Kidney (tissue), 14 donors: ENCODE data around the gene CYP3A5. TPM values are rescaled to one million over a fixed set of nuclear protein-coding genes. Genes with fewer than 3 reads are reported as not detected.

Experiments used
- DNase-seq, 5 donors: peaks; one replicate each; pipeline ENCODE4 v3.0.0-alpha.2; 2013 to 2020
- FAIRE-seq: peaks from 2 replicates; lab custom pipeline; 2012; peaks lifted over from hg19 to GRCh38; lab: Jason Lieb, UNC
- H3K27ac ChIP-seq, 2 donors: one replicate each; pipeline ENCODE4 v1.7.0; 2013; ENCODE audit warnings: low read depth in 2 of 2, low read length in 2 of 2, inconsistent platforms in 1 of 2
- H3K27me3 ChIP-seq: one replicate; pipeline ENCODE4 v1.7.1; 2013; ENCODE audit warnings: low read length, inconsistent platforms; ENCODE audit not compliant: control insufficient read depth, insufficient read depth
- H3K36me3 ChIP-seq, 3 donors: one replicate each; pipeline versions ENCODE4 v1.7.0 to v1.7.1; 2013; ENCODE audit warnings: low read length in 3 of 3, control low read depth in 1 of 3, inconsistent platforms in 1 of 3; ENCODE audit not compliant: insufficient read depth in 3 of 3, control insufficient read depth in 2 of 3
- H3K4me1 ChIP-seq, 3 donors: one replicate each; pipeline versions ENCODE4 v1.7.0 to v1.7.1; 2013; ENCODE audit warnings: low read length in 3 of 3, inconsistent platforms in 1 of 3, low read depth in 1 of 3; ENCODE audit not compliant: control insufficient read depth in 2 of 3, insufficient read depth in 2 of 3
- H3K4me3 ChIP-seq, 3 donors: one replicate each; pipeline versions ENCODE4 v1.7.0 to v1.8.1; 2013; ENCODE audit warnings: low read length in 3 of 3, control low read depth in 1 of 3, inconsistent platforms in 1 of 3
- H3K9ac ChIP-seq, 3 donors: one replicate each; pipeline versions ENCODE4 v1.7.0 to v1.7.1; 2013; ENCODE audit warnings: low read length in 3 of 3, control low read depth in 1 of 3, inconsistent platforms in 1 of 3
- H3K9me3 ChIP-seq, 3 donors: one replicate each; pipeline versions ENCODE4 v1.7.0 to v1.7.1; 2013; ENCODE audit warnings: low read length in 3 of 3, control low read depth in 1 of 3, inconsistent platforms in 1 of 3; ENCODE audit not compliant: control insufficient read depth in 2 of 3, insufficient read depth in 1 of 3
- CTCF ChIP-seq: IDR thresholded peaks from 3 replicates; pipeline ENCODE4 v1.5.1; 2012; ENCODE audit warnings: mild to moderate bottlenecking, moderate library complexity, borderline replicate concordance; ENCODE audit not compliant: insufficient read depth; ENCODE audit errors: extremely low read depth
- intact Hi-C: fragments of 100-400 bp; cut with DNase I; formaldehyde crosslinking; loops from one replicate; pipeline ENCODE4 v1.11.1; 2022
- polyA plus RNA-seq: library from polyadenylated mRNA; stranded (reverse); fragments of 350-450 nt; fragmentation: Illumina TruSeq; extraction: RNeasy Lipid Tissue Mini Kit (QIAGEN cat#74804); gene quantifications from one replicate; pipeline ENCODE4 v1.2.3, GENCODE V29; 2014; ENCODE audit warnings: low read depth, low replicate concordance; ENCODE audit not compliant: insufficient read depth
- total RNA-seq: library from RNA; stranded (reverse); fragmentation: NEBNext Ultra II Directional; extraction: Animal tissue kit (Norgen Biotek cat#: 25700); gene quantifications from one replicate; pipeline ENCODE4 v1.2.1, GENCODE V29; 2021
- donor health status: control.
- donor health status: control.
- donor health status: control.
- donor health status: control.
- donor health status: control.
- donor health status: DM: yes; HTN: yes; CAD: no.
- donor health status: Normal renal cell carcinoma (clear cell type).

Gene CYP3A5
- total and polyA plus RNA-seq, 2 donors from 2014 or later: 7.6 to 13.5 TPM

GRCh38 chr7:99614495-99614894 lies 65.3 kb downstream of the CYP3A5 start:
- Histone ChIP-seq H3K36me3 (peaks cover 0 to 9% (median 7%) of the 10 kb centered on the region in 3 donors), H3K4me3 (no peak overlapping the region), H3K9ac (no peak overlapping the region), H3K27me3 (no peaks in the 10 kb centered on the region), H3K9me3 (no peaks in the 10 kb centered on the region), H3K27ac (no peak overlapping the region), H3K4me1 (peaks cover 0 to 7% (median 7%) of the 10 kb centered on the region in 3 donors)
- intact Hi-C loops: no loop called here
- no peak for FAIRE-seq
- no peak for DNase-seq
- TF ChIP-seq CTCF: no peak

- TF ChIP-seq CTCF: no peak
- intact Hi-C loops: no loop called here
- no peaks in the 10 kb centered on the region for H3K27me3 ChIP-seq
- H3K4me3 ChIP-seq: no peak overlapping the region
- DNase-seq (no peak), FAIRE-seq (no peak)
- no peaks in the 10 kb centered on the region for H3K36me3 ChIP-seq
- no peaks in the 10 kb centered on the region for H3K4me1 ChIP-seq
- no peaks in the 10 kb centered on the region for H3K9me3 ChIP-seq
- H3K9ac ChIP-seq: no peak overlapping the region
- H3K27ac ChIP-seq: no peak overlapping the region
Observed at GRCh38 chr7:99607548-99607947, 72.2 kb downstream of the CYP3A5 start.

GRCh38 chr7:99606531-99606930 lies 73.3 kb downstream of the CYP3A5 start:
- Histone ChIP-seq H3K4me1 (no peaks in the 10 kb centered on the region), H3K4me3 (no peak overlapping the region), H3K9me3 (no peaks in the 10 kb centered on the region), H3K36me3 (no peaks in the 10 kb centered on the region), H3K27ac (no peak overlapping the region), H3K9ac (no peak overlapping the region), H3K27me3 (no peaks in the 10 kb centered on the region)
- intact Hi-C loops: no loop called here
- TF ChIP-seq CTCF: no peak
- FAIRE-seq (no peak), DNase-seq (no peak)

- Histone ChIP-seq H3K36me3 (no peaks in the 10 kb centered on the region), H3K4me1 (no peaks in the 10 kb centered on the region), H3K4me3 (no peak overlapping the region), H3K27ac (no peak overlapping the region), H3K9ac (no peak overlapping the region), H3K27me3 (no peaks in the 10 kb centered on the region), H3K9me3 (no peaks in the 10 kb centered on the region)
- intact Hi-C loops: no loop called here
- TF ChIP-seq CTCF: no peak
- no peak for FAIRE-seq
- DNase-seq: no peak
Observed at GRCh38 chr7:99605527-99605926, 74.3 kb downstream of the CYP3A5 start.
